ENCODE measurements around the gene LRRK1. TPM values are rescaled to one million over a fixed set of nuclear protein-coding genes. Genes with fewer than 3 reads are reported as not detected.

Gene LRRK1
- total RNA-seq, 4 donors from 2014 or later, result 17.0 to 46.3 (median 26.4) TPM

- Histone ChIP-seq H3K4me3 (no peak overlapping the region), H3K36me3 (peaks cover 17% of the 10 kb centered on the region), H3K27me3 (no peaks in the 10 kb centered on the region), H3K4me1 (peaks cover 35% of the 10 kb centered on the region), H3K9me3 (no peaks in the 10 kb centered on the region), H3K27ac (no peak overlapping the region)
- TF ChIP-seq, protein P1, sequence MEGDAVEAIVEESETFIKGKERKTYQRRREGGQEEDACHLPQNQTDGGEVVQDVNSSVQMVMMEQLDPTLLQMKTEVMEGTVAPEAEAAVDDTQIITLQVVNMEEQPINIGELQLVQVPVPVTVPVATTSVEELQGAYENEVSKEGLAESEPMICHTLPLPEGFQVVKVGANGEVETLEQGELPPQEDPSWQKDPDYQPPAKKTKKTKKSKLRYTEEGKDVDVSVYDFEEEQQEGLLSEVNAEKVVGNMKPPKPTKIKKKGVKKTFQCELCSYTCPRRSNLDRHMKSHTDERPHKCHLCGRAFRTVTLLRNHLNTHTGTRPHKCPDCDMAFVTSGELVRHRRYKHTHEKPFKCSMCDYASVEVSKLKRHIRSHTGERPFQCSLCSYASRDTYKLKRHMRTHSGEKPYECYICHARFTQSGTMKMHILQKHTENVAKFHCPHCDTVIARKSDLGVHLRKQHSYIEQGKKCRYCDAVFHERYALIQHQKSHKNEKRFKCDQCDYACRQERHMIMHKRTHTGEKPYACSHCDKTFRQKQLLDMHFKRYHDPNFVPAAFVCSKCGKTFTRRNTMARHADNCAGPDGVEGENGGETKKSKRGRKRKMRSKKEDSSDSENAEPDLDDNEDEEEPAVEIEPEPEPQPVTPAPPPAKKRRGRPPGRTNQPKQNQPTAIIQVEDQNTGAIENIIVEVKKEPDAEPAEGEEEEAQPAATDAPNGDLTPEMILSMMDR (IDR thresholded peaks at IDR 0.05), result no peak
- TF ChIP-seq POLR2A (IDR thresholded peaks at IDR 0.05) (no peak), POLR2AphosphoS5 (IDR thresholded peaks at IDR 0.05) (no peak), EP300 (IDR thresholded peaks at IDR 0.05) (no peak)
- no peak for DNase-seq (ENCODE audit: low spot score in 2 of 2)
- 76% methylated on average over 5 of the region's 5 CpGs for WGBS
These were observed 4.7 kb downstream of the LRRK1 start for GRCh38 chr15:100923902-100924301.

- H3K27ac ChIP-seq, result no peak overlapping the region
- DNase-seq (ENCODE audit: low spot score in 2 of 2), result no peak
- WGBS, result 90% methylated on average over 11 of the region's 11 CpGs
- no peaks in the 10 kb centered on the region for H3K27me3 ChIP-seq
- peaks cover 17% of the 10 kb centered on the region for H3K36me3 ChIP-seq
- TF ChIP-seq, protein P1 (IDR thresholded peaks at IDR 0.05), result no peak
- TF ChIP-seq POLR2A (IDR thresholded peaks at IDR 0.05) (no peak), EP300 (IDR thresholded peaks at IDR 0.05) (no peak), POLR2AphosphoS5 (IDR thresholded peaks at IDR 0.05) (no peak)
- H3K9me3 ChIP-seq, result no peaks in the 10 kb centered on the region
- H3K4me3 ChIP-seq, result no peak overlapping the region
- H3K4me1 ChIP-seq, result peaks cover 40% of the 10 kb centered on the region
These were observed 5.3 kb downstream of the LRRK1 start for GRCh38 chr15:100924436-100924835.

- no peak for TF ChIP-seq POLR2AphosphoS5 (IDR thresholded peaks at IDR 0.05)
- TF ChIP-seq POLR2A (IDR thresholded peaks at IDR 0.05), result no peak
- TF ChIP-seq, protein P1 (IDR thresholded peaks at IDR 0.05), result no peak
- TF ChIP-seq EP300 (IDR thresholded peaks at IDR 0.05), result no peak
- DNase-seq (ENCODE audit: low spot score in 2 of 2), result no peak
- H3K27ac ChIP-seq, result no peak overlapping the region
- peaks cover 40% of the 10 kb centered on the region for H3K4me1 ChIP-seq
- H3K36me3 ChIP-seq, result peaks cover 17% of the 10 kb centered on the region
- H3K27me3 ChIP-seq, result no peaks in the 10 kb centered on the region
- H3K4me3 ChIP-seq, result no peak overlapping the region
- H3K9me3 ChIP-seq, result no peaks in the 10 kb centered on the region
- WGBS, result 94% methylated on average over 8 of the region's 8 CpGs
These were observed 6.3 kb downstream of the LRRK1 start for GRCh38 chr15:100925480-100925879.

DNA sequence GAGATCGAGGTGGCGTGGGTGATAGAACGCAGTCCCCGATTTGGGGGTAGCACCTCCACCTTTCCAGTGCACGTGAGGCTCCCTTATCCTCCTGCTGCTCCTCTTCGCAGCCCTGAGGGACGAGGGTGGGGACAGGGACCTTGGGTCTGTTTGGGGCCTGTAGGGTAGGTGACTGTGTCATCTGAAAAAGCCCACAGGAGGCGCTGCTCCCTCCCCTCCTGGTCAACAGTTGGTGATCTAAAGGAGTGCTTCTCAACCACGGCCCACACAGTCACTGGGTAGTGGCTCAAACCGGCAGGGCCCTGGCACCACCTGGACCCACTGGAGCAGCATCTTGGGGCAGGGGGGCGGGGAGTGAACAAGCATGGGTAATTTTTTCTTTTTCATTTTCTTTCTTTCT is 7.1 kb downstream of the LRRK1 start:
- Histone ChIP-seq H3K27ac (no peak overlapping the region), H3K27me3 (no peaks in the 10 kb centered on the region), H3K9me3 (no peaks in the 10 kb centered on the region), H3K4me1 (peaks cover 33% of the 10 kb centered on the region), H3K4me3 (no peak overlapping the region), H3K36me3 (peaks cover 17% of the 10 kb centered on the region)
- WGBS, result 94% methylated on average over 11 of the region's 11 CpGs
- no peak for DNase-seq (ENCODE audit: low spot score in 2 of 2)
- TF ChIP-seq EP300 (IDR thresholded peaks at IDR 0.05), result no peak
- no peak for TF ChIP-seq POLR2A (IDR thresholded peaks at IDR 0.05)
- TF ChIP-seq, protein P1 (IDR thresholded peaks at IDR 0.05), result no peak
- TF ChIP-seq POLR2AphosphoS5 (IDR thresholded peaks at IDR 0.05), result no peak

GRCh38 chr15:100926971-100927756 is 8.0 kb downstream of the LRRK1 start:
- TF ChIP-seq POLR2A (IDR thresholded peaks at IDR 0.05) (no peak), POLR2AphosphoS5 (IDR thresholded peaks at IDR 0.05) (no peak), EP300 (IDR thresholded peaks at IDR 0.05) (no peak)
- TF ChIP-seq, protein P1 (IDR thresholded peaks at IDR 0.05), result no peak
- H3K4me1 ChIP-seq, result peaks cover 28% of the 10 kb centered on the region
- H3K9me3 ChIP-seq, result no peaks in the 10 kb centered on the region
- H3K36me3 ChIP-seq, result peaks cover 17% of the 10 kb centered on the region
- DNase-seq (ENCODE audit: low spot score in 2 of 2), result no peak
- H3K27ac ChIP-seq, result no peak overlapping the region
- no peak overlapping the region for H3K4me3 ChIP-seq
- 92% methylated on average over 11 of the region's 11 CpGs for WGBS
- H3K27me3 ChIP-seq, result no peaks in the 10 kb centered on the region
